PC-9 (cell line): ENCODE results near the gene ARHGAP42.

Experiments
- CTCF ChIP-seq: fragments of 200-600 bp; sonication (generic); conservative IDR thresholded peaks from 2 replicates; pipeline ENCODE4 v1.6.1; 2017; ENCODE audit warnings: mixed run types, antibody characterized with exemption, mild to moderate bottlenecking, moderate library complexity
- EZH2 ChIP-seq: fragments of 200-600 bp; sonication (generic); IDR thresholded peaks from 2 replicates; pipeline ENCODE4 v1.8.0; 2017; ENCODE audit warnings: antibody characterized with exemption, low read depth

- no peak for TF ChIP-seq CTCF
- TF ChIP-seq EZH2: no peak
Observed at GRCh38 chr11:100888836-100889235, 201.7 kb downstream of the ARHGAP42 start.
